ENCODE measurements around the gene BAIAP3.

Gene BAIAP3

DNA sequence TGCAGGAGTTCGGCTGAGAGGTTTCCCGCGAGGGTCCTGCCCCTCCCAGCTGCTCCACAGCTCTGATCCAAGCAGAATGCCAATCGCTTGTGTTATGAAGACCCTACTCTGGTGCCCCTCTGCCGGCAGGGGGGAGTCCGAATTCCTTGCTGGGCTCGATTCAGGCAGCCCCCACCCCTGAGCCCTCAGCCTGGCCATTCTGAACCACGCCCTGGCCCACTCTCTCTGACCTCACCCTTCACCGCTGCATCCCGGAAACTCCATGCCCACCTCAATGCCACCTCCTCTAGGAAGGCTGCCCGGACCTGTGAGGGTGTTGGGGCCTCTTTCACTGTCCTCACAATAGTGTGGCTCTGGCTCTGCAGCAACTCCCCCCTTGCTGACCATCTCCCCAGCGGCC lies 31.9 kb upstream of the BAIAP3 start:
- Histone ChIP-seq H3K36me3 (ENCODE audit: control insufficient read depth, insufficient read depth, low read length) (no peaks in the 10 kb centered on the region), H3K4me3 (ENCODE audit: low read length) (no peak overlapping the region), H3K9ac (ENCODE audit: low read length) (peak overlapping the region; percentile 47), H3K4me1 (ENCODE audit: control insufficient read depth, insufficient read depth, low read length) (peaks cover 35% of the 10 kb centered on the region), H3K27me3 (ENCODE audit: control insufficient read depth, insufficient read depth, low read length) (peaks cover 28% of the 10 kb centered on the region), H3K9me3 (ENCODE audit: control insufficient read depth, low read length) (no peaks in the 10 kb centered on the region)

- peaks cover 6% of the 10 kb centered on the region for H3K27me3 ChIP-seq (ENCODE audit: control insufficient read depth, insufficient read depth, low read length)
- H3K9ac ChIP-seq (ENCODE audit: low read length): no peak overlapping the region
- H3K9me3 ChIP-seq (ENCODE audit: control insufficient read depth, low read length): no peaks in the 10 kb centered on the region
Observed at GRCh38 chr16:1305823-1306222, 27.6 kb upstream of the BAIAP3 start.

GRCh38 chr16:1306334-1306733 lies 27.1 kb upstream of the BAIAP3 start:
- H3K4me1 ChIP-seq (ENCODE audit: control insufficient read depth, insufficient read depth, low read length): peaks cover 15% of the 10 kb centered on the region
- H3K27me3 ChIP-seq (ENCODE audit: control insufficient read depth, insufficient read depth, low read length): peaks cover 5% of the 10 kb centered on the region
- no peaks in the 10 kb centered on the region for H3K9me3 ChIP-seq (ENCODE audit: control insufficient read depth, low read length)
- H3K9ac ChIP-seq (ENCODE audit: low read length): no peak overlapping the region
- no peaks in the 10 kb centered on the region for H3K36me3 ChIP-seq (ENCODE audit: control insufficient read depth, insufficient read depth, low read length)
- H3K4me3 ChIP-seq (ENCODE audit: low read length): no peak overlapping the region

More at GRCh38 chr16:1305823-1306222, 27.6 kb upstream of the BAIAP3 start:
- Histone ChIP-seq H3K4me3 (ENCODE audit: low read length) (no peak overlapping the region), H3K36me3 (ENCODE audit: control insufficient read depth, insufficient read depth, low read length) (no peaks in the 10 kb centered on the region), H3K4me1 (ENCODE audit: control insufficient read depth, insufficient read depth, low read length) (peaks cover 13% of the 10 kb centered on the region)

GRCh38 chr16:1308036-1308976 lies 25.1 kb upstream of the BAIAP3 start:
- Histone ChIP-seq H3K27me3 (ENCODE audit: control insufficient read depth, insufficient read depth, low read length) (no peaks in the 10 kb centered on the region), H3K4me1 (ENCODE audit: control insufficient read depth, insufficient read depth, low read length) (peaks cover 29% of the 10 kb centered on the region), H3K9ac (ENCODE audit: low read length) (peak overlapping the region; percentile 97)

DNA sequence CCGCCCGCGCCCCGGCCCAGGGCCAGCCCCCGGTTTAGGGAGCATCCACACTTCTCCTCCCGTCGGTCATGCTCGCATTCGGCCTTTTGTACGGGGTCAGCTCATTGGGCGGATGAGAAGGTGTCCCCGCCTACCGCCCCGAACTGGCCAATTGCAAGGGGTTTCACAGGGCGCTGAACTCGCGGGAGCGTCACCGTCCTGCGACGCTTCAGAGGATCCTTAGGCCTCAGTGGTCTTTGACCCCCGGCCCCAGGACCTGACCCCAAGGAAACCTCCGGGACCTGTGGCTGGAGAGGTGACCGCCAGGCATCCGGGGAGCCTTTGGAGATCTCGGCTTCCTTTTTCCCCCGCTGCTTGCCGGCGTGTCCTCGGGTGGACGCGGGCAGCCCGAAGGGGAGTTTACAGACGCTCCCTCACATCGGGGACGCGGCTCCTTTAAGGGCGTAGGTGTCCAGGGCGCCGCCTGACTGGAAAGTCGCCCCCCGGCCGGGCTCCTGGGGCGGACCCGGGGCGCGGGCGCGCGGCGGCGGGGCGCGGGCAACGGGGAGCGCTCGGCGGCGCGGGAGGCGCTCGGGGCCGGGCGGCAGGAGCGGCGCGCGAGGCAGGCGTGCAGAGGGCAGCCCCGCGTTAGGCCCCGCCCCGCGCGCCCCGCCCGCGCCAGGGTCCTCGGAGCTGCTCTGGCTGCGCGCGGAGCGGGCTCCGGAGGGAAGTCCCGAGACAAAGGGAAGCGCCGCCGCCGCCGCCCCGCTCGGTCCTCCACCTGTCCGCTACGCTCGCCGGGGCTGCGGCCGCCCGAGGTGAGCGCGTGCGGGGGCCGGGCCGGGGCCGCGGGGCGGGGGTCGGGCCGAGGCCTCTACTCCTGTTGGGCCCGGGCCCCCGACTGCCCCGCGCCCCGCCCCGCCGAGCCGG lies 24.2 kb upstream of the BAIAP3 start, which contains the start of gene UBE2I:
Gene UBE2I, plus strand, starts transcription at position 660 of the 909 bp plus-strand sequence. CDS start 4,395 bp downstream, outside the sequence.
- H3K9me3 ChIP-seq (ENCODE audit: control insufficient read depth, low read length): no peaks in the 10 kb centered on the region
- H3K36me3 ChIP-seq (ENCODE audit: control insufficient read depth, insufficient read depth, low read length): no peaks in the 10 kb centered on the region
- H3K9ac ChIP-seq (ENCODE audit: low read length): peak within 1 kb of the TSS; percentile 97
- peak within 1 kb of the TSS; percentile 44 for H3K4me3 ChIP-seq (ENCODE audit: low read length)
- peaks cover 21% of the 10 kb centered on the region for H3K4me1 ChIP-seq (ENCODE audit: control insufficient read depth, insufficient read depth, low read length)
- H3K27me3 ChIP-seq (ENCODE audit: control insufficient read depth, insufficient read depth, low read length): no peaks in the 10 kb centered on the region

More at GRCh38 chr16:1308036-1308976, 25.1 kb upstream of the BAIAP3 start:
- Histone ChIP-seq H3K36me3 (ENCODE audit: control insufficient read depth, insufficient read depth, low read length) (no peaks in the 10 kb centered on the region), H3K4me3 (ENCODE audit: low read length) (no peak overlapping the region), H3K9me3 (ENCODE audit: control insufficient read depth, low read length) (no peaks in the 10 kb centered on the region)

GRCh38 chr16:1309888-1310831 lies 23.3 kb upstream of the BAIAP3 start:
- Histone ChIP-seq H3K36me3 (ENCODE audit: control insufficient read depth, insufficient read depth, low read length) (no peaks in the 10 kb centered on the region), H3K9me3 (ENCODE audit: control insufficient read depth, low read length) (no peaks in the 10 kb centered on the region), H3K9ac (ENCODE audit: low read length) (peak overlapping the region; percentile 82), H3K4me3 (ENCODE audit: low read length) (peak overlapping the region; percentile 44), H3K27me3 (ENCODE audit: control insufficient read depth, insufficient read depth, low read length) (no peaks in the 10 kb centered on the region), H3K4me1 (ENCODE audit: control insufficient read depth, insufficient read depth, low read length) (peaks cover 21% of the 10 kb centered on the region)

DNA sequence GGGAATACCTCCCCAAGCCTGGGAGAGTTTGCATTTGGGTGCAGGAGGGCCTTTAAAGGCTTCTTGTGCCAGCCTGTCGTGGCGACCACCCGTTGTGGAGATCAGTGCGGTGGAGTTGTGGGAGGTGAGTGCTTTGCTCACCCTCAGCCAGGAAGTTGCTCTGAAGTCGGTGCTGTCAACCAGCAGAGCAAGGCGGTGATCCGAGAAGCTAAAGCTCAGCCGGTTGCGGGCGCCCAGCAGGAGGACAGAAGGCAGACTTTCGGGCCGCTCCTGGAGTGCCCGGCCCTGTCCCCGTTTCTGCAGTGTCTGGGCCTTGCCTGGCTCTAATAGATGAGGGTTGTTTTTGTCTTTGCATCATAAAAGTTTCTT lies 22.6 kb upstream of the BAIAP3 start:
- Histone ChIP-seq H3K27me3 (ENCODE audit: control insufficient read depth, insufficient read depth, low read length) (no peaks in the 10 kb centered on the region), H3K4me1 (ENCODE audit: control insufficient read depth, insufficient read depth, low read length) (peaks cover 21% of the 10 kb centered on the region), H3K4me3 (ENCODE audit: low read length) (peak overlapping the region; percentile 44), H3K9me3 (ENCODE audit: control insufficient read depth, low read length) (no peaks in the 10 kb centered on the region), H3K9ac (ENCODE audit: low read length) (peak overlapping the region; percentile 82), H3K36me3 (ENCODE audit: control insufficient read depth, insufficient read depth, low read length) (no peaks in the 10 kb centered on the region)

DNA sequence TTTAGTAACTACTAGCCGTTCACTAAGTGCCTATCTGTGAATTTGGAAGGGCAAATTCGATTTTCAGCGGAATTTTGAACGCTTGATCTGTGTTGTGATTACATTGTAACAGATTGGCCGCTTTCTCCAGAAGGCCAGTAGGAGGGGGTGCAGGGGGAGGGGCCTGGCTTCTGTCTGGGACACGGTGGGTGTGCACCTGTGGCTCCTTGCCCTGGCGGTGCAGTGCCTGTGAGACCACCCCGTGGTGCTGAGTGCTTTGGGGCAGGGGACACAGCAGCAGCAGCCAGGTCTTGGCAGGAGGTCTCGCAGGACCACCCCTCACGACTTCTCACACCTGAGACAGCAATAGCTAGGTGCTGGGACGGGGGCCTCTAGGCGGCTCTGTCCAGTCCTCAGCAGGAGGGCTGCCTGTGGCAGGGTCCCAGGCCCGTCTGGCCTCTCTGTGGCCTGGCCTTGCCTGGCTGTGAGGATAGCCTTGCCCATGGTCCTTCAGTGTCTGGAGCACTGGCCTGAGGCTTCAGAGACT lies 22.2 kb upstream of the BAIAP3 start:
- Histone ChIP-seq H3K9ac (ENCODE audit: low read length) (peak overlapping the region; percentile 82), H3K4me1 (ENCODE audit: control insufficient read depth, insufficient read depth, low read length) (peaks cover 21% of the 10 kb centered on the region), H3K9me3 (ENCODE audit: control insufficient read depth, low read length) (no peaks in the 10 kb centered on the region)

GRCh38 chr16:1311738-1312466 lies 21.5 kb upstream of the BAIAP3 start:
- Histone ChIP-seq H3K9ac (ENCODE audit: low read length) (peak overlapping the region; percentile 82), H3K36me3 (ENCODE audit: control insufficient read depth, insufficient read depth, low read length) (no peaks in the 10 kb centered on the region), H3K4me1 (ENCODE audit: control insufficient read depth, insufficient read depth, low read length) (peaks cover 21% of the 10 kb centered on the region), H3K4me3 (ENCODE audit: low read length) (peak overlapping the region; percentile 44), H3K9me3 (ENCODE audit: control insufficient read depth, low read length) (no peaks in the 10 kb centered on the region), H3K27me3 (ENCODE audit: control insufficient read depth, insufficient read depth, low read length) (no peaks in the 10 kb centered on the region)

More for the DNA sequence above, 22.2 kb upstream of the BAIAP3 start:
- Histone ChIP-seq H3K4me3 (ENCODE audit: low read length) (peak overlapping the region; percentile 44), H3K27me3 (ENCODE audit: control insufficient read depth, insufficient read depth, low read length) (no peaks in the 10 kb centered on the region), H3K36me3 (ENCODE audit: control insufficient read depth, insufficient read depth, low read length) (no peaks in the 10 kb centered on the region)

- peaks cover 3% of the 10 kb centered on the region for H3K36me3 ChIP-seq (ENCODE audit: control insufficient read depth, insufficient read depth, low read length)
- no peaks in the 10 kb centered on the region for H3K27me3 ChIP-seq (ENCODE audit: control insufficient read depth, insufficient read depth, low read length)
- no peak overlapping the region for H3K4me3 ChIP-seq (ENCODE audit: low read length)
- H3K4me1 ChIP-seq (ENCODE audit: control insufficient read depth, insufficient read depth, low read length): peaks cover 21% of the 10 kb centered on the region
- no peaks in the 10 kb centered on the region for H3K9me3 ChIP-seq (ENCODE audit: control insufficient read depth, low read length)
- peak overlapping the region; percentile 82 for H3K9ac ChIP-seq (ENCODE audit: low read length)
Observed at GRCh38 chr16:1312467-1312816, 21.0 kb upstream of the BAIAP3 start.
